NCI-H1048 (cell line): ENCODE results near the gene SLC27A2.

Experiments used
- DNase-seq: peaks from one replicate; lab custom pipeline; 2025; lab: John Stamatoyannopoulos, UW

The SLC27A2 gene

GRCh38 chr15:50190723-50191122, 8.7 kb downstream of the SLC27A2 start:
- DNase-seq = no peak

GRCh38 chr15:50192164-50192563, 10.2 kb downstream of the SLC27A2 start:
- no peak for DNase-seq

GRCh38 chr15:50192926-50193620, 11.1 kb downstream of the SLC27A2 start:
- DNase-seq = no peak

GRCh38 chr15:50202003-50202402, 20.0 kb downstream of the SLC27A2 start:
- no peak for DNase-seq

GRCh38 chr15:50206020-50206419, 24.0 kb downstream of the SLC27A2 start:
- DNase-seq = no peak

GRCh38 chr15:50209809-50210208, 27.8 kb downstream of the SLC27A2 start:
- DNase-seq = no peak

GRCh38 chr15:50210462-50211157, 28.6 kb downstream of the SLC27A2 start:
- no peak for DNase-seq

GRCh38 chr15:50218291-50218690, 36.3 kb downstream of the SLC27A2 start:
- no peak for DNase-seq

- DNase-seq = no peak
These were observed 36.7 kb downstream of the SLC27A2 start for GRCh38 chr15:50218691-50219090.

GRCh38 chr15:50219820-50220219, 37.8 kb downstream of the SLC27A2 start:
- no peak for DNase-seq

GRCh38 chr15:50222181-50222580, 40.2 kb downstream of the SLC27A2 start:
- DNase-seq = no peak

- DNase-seq = no peak
These were observed 42.6 kb downstream of the SLC27A2 start for GRCh38 chr15:50224606-50225005.

GRCh38 chr15:50225057-50225456, 43.1 kb downstream of the SLC27A2 start:
- no peak for DNase-seq

GRCh38 chr15:50225938-50226337, 43.9 kb downstream of the SLC27A2 start:
- no peak for DNase-seq

- DNase-seq = no peak
These were observed 45.1 kb downstream of the SLC27A2 start for GRCh38 chr15:50227076-50227475.

GRCh38 chr15:50228866-50229265, 46.9 kb downstream of the SLC27A2 start:
- DNase-seq = no peak

- no peak for DNase-seq
These were observed 47.3 kb downstream of the SLC27A2 start for GRCh38 chr15:50229336-50229735.

- DNase-seq = no peak
These were observed 49.8 kb downstream of the SLC27A2 start for GRCh38 chr15:50231761-50232160.

GRCh38 chr15:50232791-50233190, 50.8 kb downstream of the SLC27A2 start:
- DNase-seq = no peak

GRCh38 chr15:50233192-50233736, 51.3 kb downstream of the SLC27A2 start:
- DNase-seq = no peak

GRCh38 chr15:50234764-50235163, 52.8 kb downstream of the SLC27A2 start:
- DNase-seq = no peak

- no peak for DNase-seq
These were observed 53.8 kb downstream of the SLC27A2 start for GRCh38 chr15:50235794-50236193.

- no peak for DNase-seq
These were observed 54.4 kb downstream of the SLC27A2 start for GRCh38 chr15:50236433-50236832.
